Heart left ventricle (tissue), 16 donors: ENCODE results near the gene COL5A3. TPM values are rescaled to one million over a fixed set of nuclear protein-coding genes. Genes with fewer than 3 reads are reported as not detected.
A peak's percentile ranks its signal among the peaks of the same experiment; 100 is the strongest.

Experiments used
- ATAC-seq, 4 donors: fragments of 200-7000 bp; cut with Tn5 transposase; one replicate each; pipeline ENCODE4 v1.9.1; 2020 to 2022; ENCODE audit warnings: moderate library complexity in 4 of 4, mild to moderate bottlenecking in 3 of 4, moderate number of reproducible peaks in 1 of 4
- DNase-seq, 5 donors: peaks; one replicate each; pipeline ENCODE4 v3.0.0-alpha.2; 2020
- H3K27ac ChIP-seq, 12 donors: fragments of 200-600 bp; sonication (generic) in 4 of 12; one replicate each; pipeline versions ENCODE4 v1.5.0 to v1.8.0; 2016 to 2022; ENCODE audit warnings: mild to moderate bottlenecking in 2 of 12
- H3K27me3 ChIP-seq, 9 donors: fragments of 200-600 bp; sonication (generic) in 2 of 9; one replicate each; pipeline versions ENCODE4 v1.5.1 to v1.8.0; 2016 to 2022; ENCODE audit warnings: mild to moderate bottlenecking in 3 of 9
- H3K36me3 ChIP-seq, 9 donors: fragments of 200-600 bp; sonication (generic) in 2 of 9; one replicate each; pipeline versions ENCODE4 v1.5.0 to v1.8.0; 2018 to 2022; ENCODE audit warnings: mild to moderate bottlenecking in 2 of 9
- H3K4me1 ChIP-seq, 12 donors: fragments of 200-600 bp; sonication (generic) in 4 of 12; one replicate each; pipeline versions ENCODE4 v1.5.0 to v1.8.0; 2016 to 2022; ENCODE audit warnings: mild to moderate bottlenecking in 3 of 12
- H3K4me3 ChIP-seq, 12 donors: fragments of 200-600 bp; sonication (generic) in 4 of 12; one replicate each; pipeline versions ENCODE4 v1.5.0 to v1.8.0; 2017 to 2022; ENCODE audit warnings: mild to moderate bottlenecking in 9 of 12, moderate library complexity in 4 of 12
- H3K9me3 ChIP-seq, 12 donors: fragments of 200-600 bp; sonication (generic) in 4 of 12; one replicate each; pipeline versions ENCODE4 v1.5.0 to v1.8.0; 2016 to 2022; ENCODE audit warnings: mild to moderate bottlenecking in 1 of 12
- CTCF ChIP-seq, 12 donors: fragments of 200-600 bp; sonication (generic) in 4 of 12; IDR thresholded peaks; one replicate each; pipeline versions ENCODE4 v1.5.0 to v1.8.0; 2018 to 2022; ENCODE audit warnings: antibody characterized with exemption in 12 of 12, mild to moderate bottlenecking in 5 of 12
- POLR2A ChIP-seq, 2 donors: fragments of 450-650 bp; IDR thresholded peaks; one replicate each; pipeline ENCODE4 v1.6.1; 2017; ENCODE audit warnings: antibody characterized with exemption in 2 of 2, mild to moderate bottlenecking in 2 of 2, moderate library complexity in 2 of 2
- WGBS, 4 donors: extraction: QIAGEN DNeasy Blood & Tissue Kit in 2 of 4; methylation state at CpG; one replicate each; pipeline versions ENCODE4 v1.1.5 to v1.1.7; 2013 to 2018; 5-methylcytosine and 5-hydroxymethylcytosine counted together
- intact Hi-C, 10 donors: fragments of 100-400 bp; cut with DNase I; formaldehyde crosslinking; loops; one replicate each; pipeline versions ENCODE4 v1.11.1 to v1.14.2; 2022
- polyA plus RNA-seq, 2 donors: library from polyadenylated mRNA; stranded (reverse); fragments of 200-250 nt; gene quantifications; one replicate each; pipeline ENCODE4 v1.2.3, GENCODE V29; 2013
- total RNA-seq, 9 donors: library from RNA; depleted of rRNA in 2 of 9; stranded (reverse); fragments of >200 nt in 2 of 9; fragmentation: NEBNext Ultra II Directional in 3 of 9; extraction: Animal tissue kit (Norgen Biotek cat#: 25700) in 3 of 9; gene quantifications; one replicate each; pipeline versions ENCODE4 v1.1.0 to v1.2.4, GENCODE V29; 2016 to 2023
- donor health status: ischemic (EF 13 %, LVEDD 7.1; RV severe dilation, severe dysfunction).
- donor health status: healthy with polysubstance abuse.
- donor health status: DM: no; HTN: yes; CAD: no.
- donor health status: DM: no; HTN: no; CAD: no.
- donor health status: ischemic (EF 25% LVEDD 6.9; RV normal size, moderate dysfunction).
- donor health status: ischemic (EF 25% LVEDD 5.7; RV mildly dilated, moderate dysfunction).
- donor health status: healthy.
- donor health status: DM: yes; HTN: yes; CAD: no.
- donor health status: ischemic (EF 35%, LVEDD 5.7; RV mildly dilated, moderate dysfunction).
- donor health status: nonischemic (EF 11% LVEDD 7.7; RV severe dilation, severe dysfunction).
- donor health status: DM: yes; HTN: yes; CAD: no.
- donor health status: PGD.
- donor health status: ischemic (EF 29% LVEDD 5.4; RV normal size, mild dysfunction).
- donor health status: nonischemic (EF 23%, LVEDD 6.1; RV moderate dilation, normal function).

COL5A3 gene
- total and polyA plus RNA-seq, 11 donors = 5.0 to 34.1 (median 12.2) TPM

GRCh38 chr19:9981406-9982260 lies 28.7 kb downstream of the COL5A3 start:
- intact Hi-C loops = no loop called here
- DNase-seq = peak in 1 of 5 donors; percentile 17
- H3K36me3 ChIP-seq = peaks cover 0 to 83% (median 33%) of the 10 kb centered on the region in 9 donors
- peaks cover 0 to 6% (median 0%) of the 10 kb centered on the region in 12 donors for H3K4me1 ChIP-seq
- no peak for TF ChIP-seq CTCF (IDR thresholded peaks at IDR 0.05)
- TF ChIP-seq POLR2A (IDR thresholded peaks at IDR 0.05) = no peak
- H3K9me3 ChIP-seq = no peaks in the 10 kb centered on the region
- ATAC-seq = no peak
- H3K27me3 ChIP-seq = peaks cover 0 to 13% (median 0%) of the 10 kb centered on the region in 9 donors
- H3K27ac ChIP-seq = no peak overlapping the region
- H3K4me3 ChIP-seq = no peak overlapping the region
- 74 to 79% (median 76%) methylated on average over 8 of the region's 8 CpGs for WGBS, 4 donors

- Histone ChIP-seq H3K36me3 (peaks cover 0 to 73% (median 32%) of the 10 kb centered on the region in 9 donors), H3K27me3 (peaks cover 0 to 13% (median 0%) of the 10 kb centered on the region in 9 donors), H3K4me1 (no peaks in the 10 kb centered on the region), H3K9me3 (no peaks in the 10 kb centered on the region), H3K27ac (no peak overlapping the region), H3K4me3 (no peak overlapping the region)
- intact Hi-C loops = no loop called here
- no peak for ATAC-seq
- TF ChIP-seq CTCF (IDR thresholded peaks at IDR 0.05) (no peak), POLR2A (IDR thresholded peaks at IDR 0.05) (no peak)
- WGBS, 4 donors = 82 to 86% (median 85%) methylated on average over 6 of the region's 6 CpGs
- no peak for DNase-seq
These were observed 38.2 kb downstream of the COL5A3 start for GRCh38 chr19:9972103-9972502.

- TF ChIP-seq CTCF (IDR thresholded peaks at IDR 0.05) (no peak), POLR2A (IDR thresholded peaks at IDR 0.05) (no peak)
- DNase-seq (peak in 1 of 5 donors; percentile 4), ATAC-seq (no peak)
- Histone ChIP-seq H3K4me3 (no peak overlapping the region), H3K4me1 (no peaks in the 10 kb centered on the region), H3K9me3 (no peaks in the 10 kb centered on the region), H3K27me3 (peaks cover 0 to 19% (median 3%) of the 10 kb centered on the region in 9 donors), H3K27ac (no peak overlapping the region), H3K36me3 (peaks cover 0 to 74% (median 30%) of the 10 kb centered on the region in 9 donors)
- WGBS, 4 donors = 73 to 79% (median 75%) methylated on average over 15 of the region's 15 CpGs
- intact Hi-C loops = no loop called here
These were observed 39.0 kb downstream of the COL5A3 start for GRCh38 chr19:9971166-9971897.

GRCh38 chr19:9970481-9970880 lies 39.8 kb downstream of the COL5A3 start:
- H3K27me3 ChIP-seq = peaks cover 0 to 28% (median 9%) of the 10 kb centered on the region in 9 donors
- no peak overlapping the region for H3K27ac ChIP-seq
- H3K36me3 ChIP-seq = peaks cover 0 to 82% (median 33%) of the 10 kb centered on the region in 9 donors
- DNase-seq (peak in 1 of 5 donors; percentile 21), ATAC-seq (no peak)
- WGBS, 4 donors = 69 to 83% (median 75%) methylated on average over 8 of the region's 8 CpGs
- H3K4me3 ChIP-seq = no peak overlapping the region
- H3K4me1 ChIP-seq = no peaks in the 10 kb centered on the region
- H3K9me3 ChIP-seq = no peaks in the 10 kb centered on the region
- TF ChIP-seq POLR2A (IDR thresholded peaks at IDR 0.05) (no peak), CTCF (IDR thresholded peaks at IDR 0.05) (no peak)
- intact Hi-C loops = no loop called here
